Panc1 (cell line): ENCODE results near the gene PAFAH1B1. TPM values are rescaled to one million over a fixed set of nuclear protein-coding genes. Genes with fewer than 3 reads are reported as not detected.

Experiments
- ATAC-seq: fragments of 200-7000 bp; cut with Tn5 transposase; 2 replicates; pipeline ENCODE4 v1.9.1; 2020; ENCODE audit warnings: mild to moderate bottlenecking, moderate library complexity
- BruUV-seq: library from RNA; stranded (reverse); fragments of 400-500 nt; replicated peaks from 2 replicates; lab custom pipeline; 2021; lab: Mats Ljungman, UMichigan
- CTCF ChIA-PET: fragments of 300-600 bp; sonication (Branson Sonifier 250); formaldehyde crosslinking; loops from one replicate; lab custom pipeline; 2022; ENCODE audit warnings: antibody characterized with exemption; lab: Charles Lee
- POLR2A ChIA-PET: fragments of 300-600 bp; sonication (Branson Sonifier 250); formaldehyde crosslinking; loops from one replicate; lab custom pipeline; 2022; ENCODE audit warnings: antibody characterized with exemption; lab: Charles Lee
- DNase-seq: peaks from one replicate; pipeline ENCODE4 v3.0.0-alpha.2; 2010; ENCODE audit warnings: low read depth, low spot score
- H3K27ac ChIP-seq: 2 replicates; pipeline ENCODE4 v1.5.1; 2011; ENCODE audit warnings: mild to moderate bottlenecking, low read length, inconsistent platforms
- H3K27me3 ChIP-seq: fragments of 200-500 bp; sonication (Bioruptor generic); 2 replicates; pipeline ENCODE4 v1.6.0; 2014; ENCODE audit warnings: low read length, inconsistent platforms; ENCODE audit not compliant: control insufficient read depth, insufficient read depth
- H3K36me3 ChIP-seq: fragments of 200-500 bp; sonication (Bioruptor generic); 2 replicates; pipeline ENCODE4 v1.5.1; 2014; ENCODE audit warnings: inconsistent platforms, mild to moderate bottlenecking, low read length, moderate library complexity; ENCODE audit not compliant: control insufficient read depth, insufficient read depth
- H3K4me1 ChIP-seq: 2 replicates; pipeline ENCODE4 v1.5.1; 2011; ENCODE audit warnings: inconsistent platforms, mild to moderate bottlenecking, low read length, moderate library complexity; ENCODE audit not compliant: control insufficient read depth, insufficient read depth
- H3K4me3 ChIP-seq, 2 experiments: 2 replicates each; pipeline ENCODE4 v1.5.1; 2011 to 2012; ENCODE audit warnings: low read depth in 2 of 2, low read length in 2 of 2, mild to moderate bottlenecking in 2 of 2, inconsistent platforms in 1 of 2, moderate library complexity in 1 of 2
- H3K9me3 ChIP-seq: fragments of 200-500 bp; sonication (Bioruptor generic); 2 replicates; pipeline ENCODE4 v1.5.1; 2014; ENCODE audit warnings: low read depth, mild to moderate bottlenecking, inconsistent platforms, low read length, moderate library complexity; ENCODE audit not compliant: control insufficient read depth, insufficient read depth
- POLR2AphosphoS5 ChIP-seq: IDR thresholded peaks from 2 replicates; pipeline ENCODE4 v1.6.1; 2012; ENCODE audit warnings: mild to moderate bottlenecking, low read depth, low read length, moderate library complexity
- SIN3A ChIP-seq: IDR thresholded peaks from 2 replicates; pipeline ENCODE4 v1.6.1; 2012; ENCODE audit warnings: low read depth, mild to moderate bottlenecking, low read length, moderate library complexity, borderline replicate concordance; ENCODE audit not compliant: insufficient read depth
- TCF7L2 ChIP-seq: IDR thresholded peaks from 2 replicates; pipeline ENCODE4 v1.6.1; 2011; ENCODE audit warnings: mild to moderate bottlenecking, low read depth, low read length, inconsistent platforms
- in situ Hi-C: cut with HindIII; loops from 2 replicates; pipeline ENCODE4 v1.10.0; 2016; ENCODE audit warnings: low sequenced_read_pairs, low pct_unique_long_range_greater_than_20kb
- intact Hi-C: fragments of 100-400 bp; cut with micrococcal nuclease; formaldehyde crosslinking; loops from one replicate; pipeline ENCODE4 v1.10.0; 2022; ENCODE audit not compliant: unreplicated experiment
- total RNA-seq: library from RNA; stranded (reverse); gene quantifications from one replicate; pipeline ENCODE4 v1.2.1, GENCODE V29; 2021; ENCODE audit not compliant: unreplicated experiment
- TF ChIP-seq, protein P1 (sequence below), 2 experiments: IDR thresholded peaks; 2 replicates each; pipeline ENCODE4 v1.6.1; 2011 to 2012; ENCODE audit warnings: low read depth in 2 of 2, control low read depth in 1 of 2, low read length in 1 of 2, mild to moderate bottlenecking in 1 of 2, moderate library complexity in 1 of 2; ENCODE audit not compliant: insufficient read depth in 1 of 2
- TF ChIP-seq, protein P2 (sequence below): fragments of 450-650 bp; IDR thresholded peaks from 2 replicates; pipeline ENCODE4 v1.5.1; 2017; ENCODE audit warnings: mild to moderate bottlenecking

The PAFAH1B1 gene
- total RNA-seq, 1 experiment from 2014 or later, result 120 TPM

DNA sequence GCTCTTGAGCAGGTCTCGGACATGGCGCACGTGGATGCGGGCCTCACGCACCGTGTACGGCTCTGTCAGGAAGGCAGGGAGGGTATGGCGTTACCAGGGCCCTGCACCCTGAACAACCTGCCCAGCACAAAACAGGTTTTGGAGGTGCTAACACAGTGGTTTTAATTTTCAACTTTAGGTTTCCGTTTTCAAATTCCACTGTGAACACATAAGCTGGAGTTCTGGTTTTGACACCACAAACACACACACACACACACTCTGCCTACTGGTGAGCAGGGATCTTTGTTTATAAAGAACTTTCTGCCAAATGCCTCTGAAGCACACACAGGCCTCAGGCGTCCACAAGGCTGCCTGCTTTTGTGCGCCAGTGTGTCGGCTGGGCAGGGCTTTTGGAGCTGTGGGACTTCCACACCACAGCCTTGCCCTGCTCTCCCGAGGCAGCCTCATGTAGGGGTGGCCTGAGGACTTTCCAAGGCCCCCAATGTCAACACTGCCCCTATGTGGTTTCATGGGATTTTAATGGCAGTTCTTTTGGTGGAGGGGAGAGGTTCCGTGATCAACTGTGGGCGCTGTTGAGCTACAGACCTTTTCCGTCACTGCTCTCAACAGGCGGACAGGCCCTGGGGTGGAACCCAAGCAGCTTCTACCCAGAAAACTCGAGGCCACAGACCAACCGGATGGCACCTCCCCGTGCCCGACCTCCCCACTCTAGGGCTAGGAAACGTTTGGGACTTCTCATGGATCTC is 108.7 kb downstream of the PAFAH1B1 start:
- no peak overlapping the region for H3K4me3 ChIP-seq
- DNase-seq (no peak), ATAC-seq (no peak)
- CTCF ChIA-PET, result no interaction called here
- no peak overlapping the region for H3K27ac ChIP-seq
- H3K36me3 ChIP-seq, result 0 out of 2 replicates have a peak, but pooled peaks cover 3% of the 10 kb centered on the region
- in situ Hi-C loops, result no loop called here
- H3K9me3 ChIP-seq, result no peaks in the 10 kb centered on the region
- TF ChIP-seq SIN3A (no peak), TCF7L2 (no peak), POLR2AphosphoS5 (no peak)
- TF ChIP-seq, protein P1, sequence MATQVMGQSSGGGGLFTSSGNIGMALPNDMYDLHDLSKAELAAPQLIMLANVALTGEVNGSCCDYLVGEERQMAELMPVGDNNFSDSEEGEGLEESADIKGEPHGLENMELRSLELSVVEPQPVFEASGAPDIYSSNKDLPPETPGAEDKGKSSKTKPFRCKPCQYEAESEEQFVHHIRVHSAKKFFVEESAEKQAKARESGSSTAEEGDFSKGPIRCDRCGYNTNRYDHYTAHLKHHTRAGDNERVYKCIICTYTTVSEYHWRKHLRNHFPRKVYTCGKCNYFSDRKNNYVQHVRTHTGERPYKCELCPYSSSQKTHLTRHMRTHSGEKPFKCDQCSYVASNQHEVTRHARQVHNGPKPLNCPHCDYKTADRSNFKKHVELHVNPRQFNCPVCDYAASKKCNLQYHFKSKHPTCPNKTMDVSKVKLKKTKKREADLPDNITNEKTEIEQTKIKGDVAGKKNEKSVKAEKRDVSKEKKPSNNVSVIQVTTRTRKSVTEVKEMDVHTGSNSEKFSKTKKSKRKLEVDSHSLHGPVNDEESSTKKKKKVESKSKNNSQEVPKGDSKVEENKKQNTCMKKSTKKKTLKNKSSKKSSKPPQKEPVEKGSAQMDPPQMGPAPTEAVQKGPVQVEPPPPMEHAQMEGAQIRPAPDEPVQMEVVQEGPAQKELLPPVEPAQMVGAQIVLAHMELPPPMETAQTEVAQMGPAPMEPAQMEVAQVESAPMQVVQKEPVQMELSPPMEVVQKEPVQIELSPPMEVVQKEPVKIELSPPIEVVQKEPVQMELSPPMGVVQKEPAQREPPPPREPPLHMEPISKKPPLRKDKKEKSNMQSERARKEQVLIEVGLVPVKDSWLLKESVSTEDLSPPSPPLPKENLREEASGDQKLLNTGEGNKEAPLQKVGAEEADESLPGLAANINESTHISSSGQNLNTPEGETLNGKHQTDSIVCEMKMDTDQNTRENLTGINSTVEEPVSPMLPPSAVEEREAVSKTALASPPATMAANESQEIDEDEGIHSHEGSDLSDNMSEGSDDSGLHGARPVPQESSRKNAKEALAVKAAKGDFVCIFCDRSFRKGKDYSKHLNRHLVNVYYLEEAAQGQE (IDR thresholded peaks at IDR 0.05; ENCODE audit: insufficient read depth in 1 of 2, low read depth in 2 of 2, low read length in 1 of 2), result no peak
- TF ChIP-seq, protein P2, sequence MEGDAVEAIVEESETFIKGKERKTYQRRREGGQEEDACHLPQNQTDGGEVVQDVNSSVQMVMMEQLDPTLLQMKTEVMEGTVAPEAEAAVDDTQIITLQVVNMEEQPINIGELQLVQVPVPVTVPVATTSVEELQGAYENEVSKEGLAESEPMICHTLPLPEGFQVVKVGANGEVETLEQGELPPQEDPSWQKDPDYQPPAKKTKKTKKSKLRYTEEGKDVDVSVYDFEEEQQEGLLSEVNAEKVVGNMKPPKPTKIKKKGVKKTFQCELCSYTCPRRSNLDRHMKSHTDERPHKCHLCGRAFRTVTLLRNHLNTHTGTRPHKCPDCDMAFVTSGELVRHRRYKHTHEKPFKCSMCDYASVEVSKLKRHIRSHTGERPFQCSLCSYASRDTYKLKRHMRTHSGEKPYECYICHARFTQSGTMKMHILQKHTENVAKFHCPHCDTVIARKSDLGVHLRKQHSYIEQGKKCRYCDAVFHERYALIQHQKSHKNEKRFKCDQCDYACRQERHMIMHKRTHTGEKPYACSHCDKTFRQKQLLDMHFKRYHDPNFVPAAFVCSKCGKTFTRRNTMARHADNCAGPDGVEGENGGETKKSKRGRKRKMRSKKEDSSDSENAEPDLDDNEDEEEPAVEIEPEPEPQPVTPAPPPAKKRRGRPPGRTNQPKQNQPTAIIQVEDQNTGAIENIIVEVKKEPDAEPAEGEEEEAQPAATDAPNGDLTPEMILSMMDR, result no peak
- H3K4me1 ChIP-seq, result no peaks in the 10 kb centered on the region; the same call in 1 of the 2 replicates
- BruUV-seq, result no TSS peak
- no peaks in the 10 kb centered on the region for H3K27me3 ChIP-seq
- intact Hi-C loops, result no loop called here
- POLR2A ChIA-PET, result no interaction called here

DNA sequence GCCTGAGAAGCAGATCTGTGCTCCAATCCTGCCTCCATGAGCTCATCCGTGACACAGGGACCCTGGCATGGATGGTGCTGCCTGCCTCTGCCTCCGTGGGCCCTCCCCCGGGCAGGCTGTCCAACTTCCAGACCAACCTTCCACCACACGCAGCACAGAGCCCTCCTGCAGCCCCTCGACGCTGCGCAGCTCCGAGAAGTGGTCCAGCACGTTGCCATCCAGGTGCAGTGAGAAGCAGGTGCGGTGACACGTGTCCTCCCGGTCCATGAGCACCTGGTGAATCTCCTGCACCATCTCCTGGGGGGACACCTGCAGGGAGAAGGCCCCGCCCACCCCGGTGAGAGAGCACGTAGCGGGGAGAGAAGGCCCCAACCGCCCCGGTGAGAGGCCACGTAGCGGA is 109.7 kb downstream of the PAFAH1B1 start:
- intact Hi-C loops (no loop called here), in situ Hi-C loops (no loop called here)
- Histone ChIP-seq H3K9me3 (no peaks in the 10 kb centered on the region), H3K27ac (no peak overlapping the region), H3K36me3 (0 out of 2 replicates have a peak, but pooled peaks cover 3% of the 10 kb centered on the region), H3K4me3 (no peak overlapping the region), H3K4me1 (peaks cover 6% of the 10 kb centered on the region), H3K27me3 (no peaks in the 10 kb centered on the region)
- TF ChIP-seq POLR2AphosphoS5 (no peak), SIN3A (no peak), TCF7L2 (no peak)
- TF ChIP-seq, protein P2, result no peak
- TF ChIP-seq, protein P1 (IDR thresholded peaks at IDR 0.05; ENCODE audit: insufficient read depth in 1 of 2, low read depth in 2 of 2, low read length in 1 of 2), result no peak
- ATAC-seq, result no peak
- DNase-seq, result no peak
- CTCF ChIA-PET, result no interaction called here
- no TSS peak for BruUV-seq
- POLR2A ChIA-PET, result no interaction called here
